HK-2 (cell line): Measurements from ENCODE around the gene CNTLN.
"Not testable (repeated sequence)": the region's sequence is repeated elsewhere in the genome, so short reads cannot be mapped to it uniquely, and the experiment has no call there.

Source experiments
- DNase-seq: peaks from one replicate; pipeline ENCODE4 v3.0.0-alpha.2; 2018; ENCODE audit not compliant: unreplicated experiment

The CNTLN gene

GRCh38 chr9:17293685-17294084 lies 158.8 kb downstream of the CNTLN start:
- DNase-seq: no peak

GRCh38 chr9:17294822-17295624 lies 160.2 kb downstream of the CNTLN start:
- no peak for DNase-seq

- DNase-seq: no peak
Measured at GRCh38 chr9:17315341-17315740, 180.5 kb downstream of the CNTLN start.

- DNase-seq: no peak
Measured at GRCh38 chr9:17318821-17319320, 184.0 kb downstream of the CNTLN start.

GRCh38 chr9:17319864-17320263 lies 185.0 kb downstream of the CNTLN start:
- no peak for DNase-seq

GRCh38 chr9:17322882-17323864 lies 188.3 kb downstream of the CNTLN start:
- DNase-seq: no peak

GRCh38 chr9:17328331-17328730 lies 193.5 kb downstream of the CNTLN start:
- DNase-seq: no peak

- no peak for DNase-seq
Measured at GRCh38 chr9:17330097-17330496, 195.3 kb downstream of the CNTLN start.

GRCh38 chr9:17332115-17332514 lies 197.3 kb downstream of the CNTLN start:
- no peak for DNase-seq

- DNase-seq: no peak
Measured at GRCh38 chr9:17339156-17339555, 204.3 kb downstream of the CNTLN start.

GRCh38 chr9:17342696-17343095 lies 207.9 kb downstream of the CNTLN start:
- DNase-seq: no peak

- no peak for DNase-seq
Measured at GRCh38 chr9:17349831-17350230, 215.0 kb downstream of the CNTLN start.

- DNase-seq: not testable (repeated sequence)
Measured at GRCh38 chr9:17354006-17354405, 219.2 kb downstream of the CNTLN start.

- no peak for DNase-seq
Measured at GRCh38 chr9:17361378-17361777, 226.5 kb downstream of the CNTLN start.

GRCh38 chr9:17367035-17367434 lies 232.2 kb downstream of the CNTLN start:
- DNase-seq: no peak

GRCh38 chr9:17380126-17380861 lies 245.5 kb downstream of the CNTLN start:
- no peak for DNase-seq

- DNase-seq: no peak
Measured at GRCh38 chr9:17387565-17387964, 252.7 kb downstream of the CNTLN start.

GRCh38 chr9:17389026-17389425 lies 254.2 kb downstream of the CNTLN start:
- DNase-seq: no peak

- no peak for DNase-seq
Measured at GRCh38 chr9:17394881-17395510, 260.2 kb downstream of the CNTLN start.

- DNase-seq: not testable (repeated sequence)
Measured at GRCh38 chr9:17397166-17397728, 262.4 kb downstream of the CNTLN start.

- no peak for DNase-seq
Measured at GRCh38 chr9:17398350-17398749, 263.5 kb downstream of the CNTLN start.
